EH (cell line): Measurements from ENCODE around the gene SYPL2.
"Not testable (repeated sequence)": the region's sequence is repeated elsewhere in the genome, so short reads cannot be mapped to it uniquely, and the experiment has no call there.

ENCODE experiments used
- DNase-seq: peaks from one replicate; pipeline ENCODE4 v3.0.0-alpha.2; 2015; ENCODE audit warnings: low read depth

Gene SYPL2

GRCh38 chr1:109470245-109470644 lies 3.9 kb downstream of the SYPL2 start:
- no peak for DNase-seq

- no peak for DNase-seq
These were observed 6.4 kb downstream of the SYPL2 start for GRCh38 chr1:109472779-109473178.

DNA sequence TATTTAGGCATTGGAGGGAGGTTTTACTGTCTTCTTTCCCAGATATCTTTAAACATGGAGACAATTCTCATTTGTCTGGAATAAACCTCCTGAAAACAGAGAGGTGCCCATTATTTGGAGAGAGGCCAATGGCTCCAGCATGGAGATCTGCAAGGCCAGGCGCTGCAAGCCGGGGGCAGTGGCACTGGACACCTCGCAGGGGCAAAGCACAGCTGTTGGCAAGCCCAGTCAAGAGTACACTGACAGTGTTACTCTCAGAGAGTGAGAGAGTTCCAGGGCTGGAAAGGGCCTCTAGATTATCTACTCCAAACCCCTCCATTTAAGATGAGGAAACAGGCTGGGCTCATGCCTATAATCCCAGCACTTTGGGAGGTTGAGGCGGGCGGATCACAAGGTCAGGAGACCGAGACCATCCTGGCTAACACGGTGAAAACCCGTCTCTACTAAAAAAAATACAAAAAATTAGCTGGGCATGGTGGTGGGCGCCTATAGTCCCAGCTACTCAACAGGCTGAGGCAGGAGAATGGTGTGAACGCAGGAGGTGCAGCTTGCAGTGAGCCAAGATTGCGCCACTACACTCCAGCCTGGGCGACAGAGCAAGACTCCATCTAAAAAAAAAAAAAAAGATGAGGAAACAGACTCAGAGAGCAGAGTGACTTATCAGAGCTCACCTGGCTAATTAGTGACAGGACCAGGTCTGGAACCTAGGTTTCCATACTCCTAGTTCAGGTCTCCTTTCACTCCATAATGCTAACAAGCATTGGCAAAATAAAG lies 7.1 kb downstream of the SYPL2 start:
- DNase-seq, result not testable (repeated sequence)

DNA sequence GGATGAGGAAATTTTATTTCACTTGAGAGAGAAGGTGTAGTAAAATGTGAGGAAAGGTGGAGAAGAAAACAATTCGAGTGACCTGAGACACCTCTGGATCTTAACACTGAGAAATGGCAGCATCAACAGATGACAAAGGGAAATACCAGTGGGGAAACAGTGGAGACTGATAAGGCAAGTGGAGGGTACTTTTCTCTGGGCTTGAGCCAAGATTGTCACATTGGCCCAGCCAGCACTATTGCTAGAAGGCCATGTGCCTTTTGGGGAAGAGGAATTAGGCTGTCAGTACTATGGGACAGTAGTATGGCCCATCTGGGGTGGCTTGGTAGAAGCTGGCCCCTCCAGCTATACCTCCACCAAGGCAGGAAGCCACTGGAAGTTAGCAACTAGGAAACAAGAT lies 8.4 kb downstream of the SYPL2 start:
- DNase-seq, result no peak

- DNase-seq, result no peak
These were observed 8.9 kb downstream of the SYPL2 start for GRCh38 chr1:109475261-109475660.

DNA sequence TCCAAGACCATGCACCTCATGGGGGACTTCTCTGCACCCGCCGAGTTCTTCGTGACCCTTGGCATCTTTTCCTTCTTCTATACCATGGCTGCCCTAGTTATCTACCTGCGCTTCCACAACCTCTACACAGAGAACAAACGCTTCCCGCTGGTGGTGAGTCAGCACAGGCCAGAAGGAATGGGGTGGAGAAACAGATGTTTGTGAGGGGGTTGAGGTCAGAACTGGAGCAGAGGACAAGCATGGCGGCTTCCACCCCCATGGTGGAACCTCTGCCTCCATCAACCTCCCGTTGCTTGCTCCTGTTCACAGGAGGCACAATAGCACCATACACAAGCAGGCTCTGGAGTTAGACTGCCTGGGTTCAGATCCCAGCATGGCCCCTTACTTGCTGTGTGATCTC lies 10.5 kb downstream of the SYPL2 start:
- no peak for DNase-seq

GRCh38 chr1:109477821-109478220 lies 11.5 kb downstream of the SYPL2 start:
- no peak for DNase-seq

DNA sequence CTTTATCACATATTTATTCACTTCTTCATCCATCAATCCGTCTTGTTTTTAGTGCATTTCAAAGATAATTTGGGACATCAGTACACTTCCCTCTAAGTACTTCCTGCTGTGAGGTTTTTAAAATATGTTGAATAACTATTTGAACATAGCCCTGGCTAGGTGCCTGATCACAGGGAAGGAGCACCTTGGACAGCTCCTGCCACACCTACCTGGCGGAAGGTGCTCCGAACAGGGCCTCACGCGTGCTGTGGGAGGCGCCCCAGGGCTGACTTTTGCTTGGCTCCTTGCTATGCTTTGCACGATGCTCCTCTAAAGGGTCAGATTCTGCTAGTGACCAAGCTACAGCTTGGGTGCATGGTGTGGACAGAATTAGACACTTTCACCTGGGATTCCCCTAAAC lies 12.5 kb downstream of the SYPL2 start:
- no peak for DNase-seq

DNA sequence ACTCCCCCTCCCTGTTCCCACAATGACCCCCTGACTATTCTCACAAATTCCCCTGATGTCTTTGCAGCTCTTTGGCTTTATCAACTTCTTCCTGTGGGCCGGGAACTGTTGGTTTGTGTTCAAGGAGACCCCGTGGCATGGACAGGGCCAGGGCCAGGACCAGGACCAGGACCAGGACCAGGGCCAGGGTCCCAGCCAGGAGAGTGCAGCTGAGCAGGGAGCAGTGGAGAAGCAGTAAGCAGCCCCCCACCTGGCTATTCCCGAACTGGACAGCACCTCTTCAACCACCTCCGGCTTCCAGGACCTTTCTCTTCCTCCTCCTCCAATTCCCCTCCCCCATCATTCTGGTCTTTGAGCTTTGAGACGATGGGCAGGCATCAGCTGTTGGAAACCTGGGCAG lies 13.0 kb downstream of the SYPL2 start:
- no peak for DNase-seq

GRCh38 chr1:109479901-109480300 lies 13.6 kb downstream of the SYPL2 start:
- DNase-seq, result no peak

- no peak for DNase-seq
These were observed 15.3 kb downstream of the SYPL2 start for GRCh38 chr1:109481646-109482045.

DNA sequence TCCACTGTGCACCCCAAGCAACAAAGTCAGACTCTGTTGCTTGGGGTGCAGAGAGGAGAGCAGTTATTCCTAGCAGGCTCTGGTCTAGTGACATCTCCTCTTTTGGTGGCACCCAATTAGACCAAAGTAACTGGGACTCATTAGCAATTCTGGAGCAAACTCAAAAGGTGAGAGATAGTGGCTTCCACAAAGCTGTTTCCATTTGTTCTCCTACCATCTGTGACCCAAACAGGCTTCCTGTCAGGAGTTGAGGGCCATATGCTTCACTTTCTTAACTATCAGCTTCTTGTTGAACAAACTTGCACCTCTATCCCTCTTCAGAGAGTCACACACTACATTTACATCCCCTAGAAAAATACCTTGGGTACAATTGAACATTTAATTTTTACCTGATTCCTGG lies 15.9 kb downstream of the SYPL2 start:
- DNase-seq, result no peak

DNA sequence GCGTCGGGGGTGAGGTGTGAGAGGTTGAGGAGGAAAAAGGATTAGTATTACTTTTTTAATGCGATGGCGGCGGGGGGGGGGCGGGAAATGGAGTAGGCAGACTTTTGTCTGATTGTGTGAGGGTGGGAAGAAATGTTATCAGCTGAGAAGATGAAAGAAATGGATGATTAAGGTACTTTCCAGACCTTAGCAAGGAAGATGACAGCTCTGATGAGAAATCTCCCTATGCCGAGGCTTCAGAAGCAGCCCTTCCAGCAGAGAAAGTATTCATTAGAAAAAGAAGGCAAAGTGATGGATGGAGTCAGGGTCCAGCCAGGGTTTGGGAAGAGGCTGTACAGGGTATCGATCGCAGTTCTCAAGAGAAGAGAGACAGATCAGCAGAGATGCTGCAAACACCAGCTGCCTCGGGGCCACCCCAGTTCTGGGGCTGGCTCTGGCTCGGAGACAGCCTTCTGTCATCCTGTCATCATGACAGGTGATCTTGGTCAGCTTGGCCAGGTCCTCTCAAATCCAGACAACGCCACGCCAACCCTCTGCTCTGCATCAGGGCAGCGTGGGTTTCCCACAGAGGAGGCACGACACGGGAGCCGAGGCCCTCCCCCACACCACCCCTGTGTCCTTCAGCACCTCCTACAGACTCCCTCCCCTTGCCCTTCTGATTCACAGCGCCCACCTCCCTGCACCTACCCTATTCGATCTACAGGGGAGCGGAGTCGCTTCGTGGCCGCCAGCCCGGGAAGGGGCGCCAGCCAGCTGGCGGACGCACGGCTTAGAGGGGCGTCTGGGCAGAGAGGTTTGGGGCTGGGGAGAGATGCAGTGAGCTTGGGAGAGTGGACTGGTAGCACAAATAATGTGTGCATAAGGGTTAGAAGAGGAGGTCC lies 16.7 kb downstream of the SYPL2 start:
- DNase-seq, result no peak

DNA sequence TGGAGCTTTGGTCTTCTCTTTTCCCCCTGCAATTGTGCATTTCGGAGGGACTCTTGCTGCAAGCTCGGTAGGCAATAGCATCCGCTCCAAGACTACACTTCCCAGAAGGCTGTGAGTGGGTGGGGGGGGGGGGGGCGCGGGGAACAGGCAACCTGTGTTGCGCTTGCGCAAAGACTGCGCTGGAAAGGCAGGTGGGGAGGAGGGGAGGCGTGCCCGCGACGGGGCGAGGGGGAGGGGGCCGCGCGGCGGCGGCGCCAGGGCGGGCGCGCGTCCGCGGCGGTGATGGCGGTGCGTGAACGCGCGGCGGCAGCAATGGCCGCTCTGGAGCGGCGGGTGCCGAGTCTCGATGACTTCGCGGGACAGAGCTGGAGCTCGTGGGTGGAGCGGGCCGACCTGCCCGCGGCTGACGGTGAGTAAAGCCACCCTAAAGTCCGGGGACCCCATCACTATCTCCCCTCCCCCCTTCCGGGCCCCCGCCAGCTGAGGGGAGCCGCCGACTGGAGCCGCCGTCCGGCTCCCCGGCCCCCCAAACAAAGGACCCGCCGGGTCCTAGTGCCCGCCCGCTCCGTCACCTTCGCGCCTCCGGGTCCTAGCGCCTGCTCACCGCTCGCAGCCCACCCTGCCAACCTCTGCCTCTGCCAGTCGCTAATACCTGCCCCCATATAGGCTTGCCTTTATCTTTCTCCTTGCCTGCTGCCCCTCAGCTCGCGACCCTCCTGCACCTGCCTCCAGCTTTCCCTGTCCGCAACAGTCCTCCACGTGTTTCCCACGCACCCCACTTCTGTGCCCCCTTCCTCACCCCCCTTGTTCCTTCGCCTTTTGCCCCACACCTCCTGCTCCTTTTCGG lies 17.5 kb downstream of the SYPL2 start, which contains the start of gene ATXN7L2:
TSS of gene ATXN7L2 (plus strand) at position 234 of the 847 bp plus-strand sequence. CDS start at position 283, 49 bp downstream.
- DNase-seq, result peak; percentile 92

DNA sequence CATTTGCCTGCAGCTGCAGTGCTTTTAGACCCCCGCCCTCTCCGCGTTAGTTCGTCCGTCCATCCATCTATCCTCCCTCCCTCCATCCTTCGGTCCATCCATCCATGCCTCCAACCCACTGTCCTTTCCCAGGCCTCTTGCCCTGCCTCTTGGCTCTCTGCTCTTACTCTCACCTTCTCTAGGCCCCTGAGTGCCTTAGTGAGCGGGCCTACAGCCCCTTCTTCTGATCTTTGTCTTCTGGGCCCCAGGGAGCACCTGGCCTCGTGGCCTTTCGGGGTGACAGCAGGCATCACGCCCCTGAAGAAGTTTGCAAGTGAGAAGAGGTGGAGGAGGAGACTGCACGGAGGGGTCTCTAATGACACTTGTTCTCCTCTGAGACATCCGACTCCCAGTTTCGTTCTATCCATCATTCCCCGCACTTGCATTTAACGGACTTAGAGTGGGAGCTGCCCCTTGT lies 18.2 kb downstream of the SYPL2 start:
- DNase-seq, result peak; percentile 27

DNA sequence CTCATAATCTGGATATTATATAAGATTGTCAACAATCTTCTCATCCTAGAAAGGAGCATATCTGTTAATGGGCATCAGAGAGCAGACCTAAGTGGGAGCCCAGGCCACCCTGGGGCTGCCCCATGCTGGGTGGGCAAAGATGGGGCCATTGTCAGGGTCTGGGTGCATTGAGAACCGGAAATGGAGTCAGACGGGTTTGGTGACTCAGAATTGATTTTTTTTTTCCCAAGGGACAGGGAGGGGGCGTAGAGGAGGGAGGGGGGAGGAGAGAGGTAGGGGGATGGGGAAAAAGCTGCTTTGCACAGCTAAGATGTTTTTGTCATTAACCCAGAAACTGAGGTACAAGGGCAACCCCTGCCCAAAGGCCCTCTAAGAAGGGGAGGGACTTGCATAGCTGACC lies 18.7 kb downstream of the SYPL2 start:
- peak; percentile 24 for DNase-seq

- no peak for DNase-seq
These were observed 20.9 kb downstream of the SYPL2 start for GRCh38 chr1:109487261-109487660.

GRCh38 chr1:109488201-109488600 lies 21.9 kb downstream of the SYPL2 start:
- DNase-seq, result no peak

- no peak for DNase-seq
These were observed 22.4 kb downstream of the SYPL2 start for GRCh38 chr1:109488696-109489095.

DNA sequence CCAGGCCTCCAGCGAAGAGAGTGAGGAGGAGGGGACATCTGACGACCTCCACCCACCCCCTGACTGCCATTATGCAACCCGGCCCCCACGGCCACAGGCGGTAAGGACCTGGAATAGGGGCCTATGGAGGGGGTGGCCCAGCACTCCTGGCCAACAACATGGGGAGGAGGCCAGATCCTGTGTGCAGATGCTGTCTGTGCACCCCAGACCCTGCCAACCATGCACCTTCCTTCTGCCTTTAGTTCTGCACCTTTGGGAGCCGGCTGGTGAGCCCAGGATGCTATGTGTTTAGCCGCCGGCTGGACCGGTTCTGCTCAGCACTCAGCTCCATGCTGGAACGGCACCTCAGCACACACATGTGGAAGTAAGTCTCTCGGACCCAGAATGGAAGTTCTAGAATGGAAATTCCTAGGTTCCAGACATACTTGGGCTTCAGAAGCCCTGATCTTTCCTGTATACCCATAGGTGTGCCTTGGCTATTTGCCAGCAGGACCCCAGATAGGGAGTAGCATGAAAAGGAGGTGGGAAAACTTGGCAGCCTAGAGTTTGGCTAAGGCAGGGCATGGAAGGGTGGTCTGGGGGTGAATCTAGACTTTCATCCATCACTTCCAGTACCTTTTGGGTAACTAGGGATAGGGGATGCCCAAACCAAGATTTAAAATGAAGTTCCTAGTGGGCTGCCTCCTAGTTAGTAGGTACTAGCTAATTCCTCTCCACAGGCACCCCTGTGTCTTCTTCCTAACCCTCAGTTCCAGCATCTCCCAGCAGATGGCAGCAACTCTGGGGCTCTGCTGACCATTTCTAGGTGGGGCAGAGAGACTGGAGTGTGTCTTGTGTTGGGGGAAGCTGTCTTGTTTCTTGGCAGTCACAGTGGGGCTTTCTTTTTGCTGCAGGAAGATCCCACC lies 23.9 kb downstream of the SYPL2 start:
- DNase-seq, result peak; percentile 76

- no peak for DNase-seq
These were observed 24.6 kb downstream of the SYPL2 start for GRCh38 chr1:109490934-109491302.
